Ishikawa (cell line): Measurements from ENCODE around the gene CMTM7.

Experiments
- CEBPB ChIP-seq: IDR thresholded peaks from 2 replicates; pipeline ENCODE4 v1.6.1; 2012
- CREB1 ChIP-seq: IDR thresholded peaks from 2 replicates; pipeline ENCODE4 v1.6.1; 2012; ENCODE audit warnings: low read depth
- EGR1 ChIP-seq: IDR thresholded peaks from 2 replicates; pipeline ENCODE4 v1.6.1; 2012
- EP300 ChIP-seq: IDR thresholded peaks from 2 replicates; pipeline ENCODE4 v1.6.1; 2012; ENCODE audit warnings: borderline replicate concordance
- FOXM1 ChIP-seq: IDR thresholded peaks from 2 replicates; pipeline ENCODE4 v1.6.1; 2012; ENCODE audit warnings: low read depth, borderline replicate concordance
- NFIC ChIP-seq: IDR thresholded peaks from 2 replicates; pipeline ENCODE4 v1.6.1; 2012
- RAD21 ChIP-seq: IDR thresholded peaks from 2 replicates; pipeline ENCODE4 v1.6.1; 2012; ENCODE audit warnings: low read depth
- TAF1 ChIP-seq: IDR thresholded peaks from 2 replicates; pipeline ENCODE4 v1.6.1; 2012; ENCODE audit warnings: low read depth, mild to moderate bottlenecking
- TCF12 ChIP-seq: IDR thresholded peaks from 2 replicates; pipeline ENCODE4 v1.6.1; 2012; ENCODE audit warnings: low read depth
- TEAD4 ChIP-seq: IDR thresholded peaks from 2 replicates; pipeline ENCODE4 v1.6.1; 2012
- YY1 ChIP-seq: IDR thresholded peaks from 2 replicates; pipeline ENCODE4 v1.6.1; 2012; ENCODE audit warnings: low read depth
- ZBTB7A ChIP-seq: IDR thresholded peaks from 2 replicates; pipeline ENCODE4 v1.6.1; 2012; ENCODE audit warnings: low read depth
- TF ChIP-seq, protein P1 (sequence below): IDR thresholded peaks from 2 replicates; pipeline ENCODE4 v1.6.1; 2012
- TF ChIP-seq, protein P2 (sequence below): IDR thresholded peaks from 2 replicates; pipeline ENCODE4 v1.6.1; 2012
- TF ChIP-seq, protein P3 (sequence below): IDR thresholded peaks from 2 replicates; pipeline ENCODE4 v1.6.1; 2012; ENCODE audit warnings: low read depth, mild to moderate bottlenecking

CMTM7 gene

DNA sequence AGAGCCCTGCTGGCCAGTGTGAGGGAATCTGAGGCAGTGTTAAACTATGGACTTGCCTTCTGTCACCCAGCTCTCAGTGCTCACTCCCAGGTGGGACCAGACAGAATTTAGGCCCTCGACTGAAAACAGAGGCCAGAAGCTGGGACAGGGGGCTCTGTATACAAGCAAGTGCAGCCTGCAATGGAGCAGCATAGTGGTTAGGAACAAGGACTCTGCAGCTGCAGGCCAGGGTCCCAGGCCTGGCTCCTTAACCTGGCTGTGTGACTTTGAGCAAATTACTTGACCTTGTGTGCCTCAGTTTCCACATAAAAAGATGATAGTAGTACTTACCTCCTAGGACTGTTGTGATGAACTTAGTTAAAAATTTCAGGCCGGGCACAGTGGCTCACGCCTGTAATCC lies 39.8 kb downstream of the CMTM7 start:
- TF ChIP-seq TCF12 (no peak), CEBPB (no peak), TAF1 (no peak), EP300 (no peak), NFIC (no peak), RAD21 (no peak), ZBTB7A (no peak), EGR1 (no peak), CREB1 (no peak), TEAD4 (no peak), FOXM1 (no peak), YY1 (no peak)
- TF ChIP-seq, protein P1, sequence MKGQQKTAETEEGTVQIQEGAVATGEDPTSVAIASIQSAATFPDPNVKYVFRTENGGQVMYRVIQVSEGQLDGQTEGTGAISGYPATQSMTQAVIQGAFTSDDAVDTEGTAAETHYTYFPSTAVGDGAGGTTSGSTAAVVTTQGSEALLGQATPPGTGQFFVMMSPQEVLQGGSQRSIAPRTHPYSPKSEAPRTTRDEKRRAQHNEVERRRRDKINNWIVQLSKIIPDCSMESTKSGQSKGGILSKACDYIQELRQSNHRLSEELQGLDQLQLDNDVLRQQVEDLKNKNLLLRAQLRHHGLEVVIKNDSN: no peak
- TF ChIP-seq, protein P2, sequence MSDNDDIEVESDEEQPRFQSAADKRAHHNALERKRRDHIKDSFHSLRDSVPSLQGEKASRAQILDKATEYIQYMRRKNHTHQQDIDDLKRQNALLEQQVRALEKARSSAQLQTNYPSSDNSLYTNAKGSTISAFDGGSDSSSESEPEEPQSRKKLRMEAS: no peak
- TF ChIP-seq, protein P3, sequence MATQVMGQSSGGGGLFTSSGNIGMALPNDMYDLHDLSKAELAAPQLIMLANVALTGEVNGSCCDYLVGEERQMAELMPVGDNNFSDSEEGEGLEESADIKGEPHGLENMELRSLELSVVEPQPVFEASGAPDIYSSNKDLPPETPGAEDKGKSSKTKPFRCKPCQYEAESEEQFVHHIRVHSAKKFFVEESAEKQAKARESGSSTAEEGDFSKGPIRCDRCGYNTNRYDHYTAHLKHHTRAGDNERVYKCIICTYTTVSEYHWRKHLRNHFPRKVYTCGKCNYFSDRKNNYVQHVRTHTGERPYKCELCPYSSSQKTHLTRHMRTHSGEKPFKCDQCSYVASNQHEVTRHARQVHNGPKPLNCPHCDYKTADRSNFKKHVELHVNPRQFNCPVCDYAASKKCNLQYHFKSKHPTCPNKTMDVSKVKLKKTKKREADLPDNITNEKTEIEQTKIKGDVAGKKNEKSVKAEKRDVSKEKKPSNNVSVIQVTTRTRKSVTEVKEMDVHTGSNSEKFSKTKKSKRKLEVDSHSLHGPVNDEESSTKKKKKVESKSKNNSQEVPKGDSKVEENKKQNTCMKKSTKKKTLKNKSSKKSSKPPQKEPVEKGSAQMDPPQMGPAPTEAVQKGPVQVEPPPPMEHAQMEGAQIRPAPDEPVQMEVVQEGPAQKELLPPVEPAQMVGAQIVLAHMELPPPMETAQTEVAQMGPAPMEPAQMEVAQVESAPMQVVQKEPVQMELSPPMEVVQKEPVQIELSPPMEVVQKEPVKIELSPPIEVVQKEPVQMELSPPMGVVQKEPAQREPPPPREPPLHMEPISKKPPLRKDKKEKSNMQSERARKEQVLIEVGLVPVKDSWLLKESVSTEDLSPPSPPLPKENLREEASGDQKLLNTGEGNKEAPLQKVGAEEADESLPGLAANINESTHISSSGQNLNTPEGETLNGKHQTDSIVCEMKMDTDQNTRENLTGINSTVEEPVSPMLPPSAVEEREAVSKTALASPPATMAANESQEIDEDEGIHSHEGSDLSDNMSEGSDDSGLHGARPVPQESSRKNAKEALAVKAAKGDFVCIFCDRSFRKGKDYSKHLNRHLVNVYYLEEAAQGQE: no peak

DNA sequence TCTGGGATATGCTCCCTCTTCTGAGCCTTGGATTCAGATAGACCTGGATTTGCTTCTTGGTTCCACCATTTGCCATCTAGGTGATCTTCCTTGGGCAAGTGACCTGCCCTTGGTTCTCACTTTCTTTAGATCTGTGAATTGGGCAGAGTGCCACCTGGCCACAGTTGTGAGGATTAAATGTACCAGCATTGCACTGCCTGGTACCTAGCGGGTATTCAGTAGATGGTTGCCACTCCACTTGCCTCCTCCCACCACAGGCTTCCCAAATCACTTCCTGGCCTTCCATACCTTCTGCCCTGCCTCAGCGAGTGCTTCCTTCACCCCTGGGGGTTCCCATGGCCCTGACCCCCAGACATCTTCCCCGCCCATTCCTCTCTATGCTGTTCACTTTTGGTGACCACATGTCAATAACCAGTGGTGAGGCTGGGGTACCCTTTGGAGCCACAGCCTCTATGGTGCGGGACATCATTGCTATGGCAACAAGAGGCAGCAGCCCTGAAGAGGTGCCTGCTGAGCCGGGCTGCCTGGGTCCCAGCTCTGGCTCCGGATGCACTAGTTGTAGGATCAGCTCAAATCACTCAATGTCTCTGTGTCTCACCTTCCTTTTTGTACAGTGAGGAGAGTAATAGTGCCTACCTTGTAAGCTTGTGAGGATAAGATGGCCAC lies 40.5 kb downstream of the CMTM7 start:
- no peak for TF ChIP-seq FOXM1
- no peak for TF ChIP-seq NFIC

DNA sequence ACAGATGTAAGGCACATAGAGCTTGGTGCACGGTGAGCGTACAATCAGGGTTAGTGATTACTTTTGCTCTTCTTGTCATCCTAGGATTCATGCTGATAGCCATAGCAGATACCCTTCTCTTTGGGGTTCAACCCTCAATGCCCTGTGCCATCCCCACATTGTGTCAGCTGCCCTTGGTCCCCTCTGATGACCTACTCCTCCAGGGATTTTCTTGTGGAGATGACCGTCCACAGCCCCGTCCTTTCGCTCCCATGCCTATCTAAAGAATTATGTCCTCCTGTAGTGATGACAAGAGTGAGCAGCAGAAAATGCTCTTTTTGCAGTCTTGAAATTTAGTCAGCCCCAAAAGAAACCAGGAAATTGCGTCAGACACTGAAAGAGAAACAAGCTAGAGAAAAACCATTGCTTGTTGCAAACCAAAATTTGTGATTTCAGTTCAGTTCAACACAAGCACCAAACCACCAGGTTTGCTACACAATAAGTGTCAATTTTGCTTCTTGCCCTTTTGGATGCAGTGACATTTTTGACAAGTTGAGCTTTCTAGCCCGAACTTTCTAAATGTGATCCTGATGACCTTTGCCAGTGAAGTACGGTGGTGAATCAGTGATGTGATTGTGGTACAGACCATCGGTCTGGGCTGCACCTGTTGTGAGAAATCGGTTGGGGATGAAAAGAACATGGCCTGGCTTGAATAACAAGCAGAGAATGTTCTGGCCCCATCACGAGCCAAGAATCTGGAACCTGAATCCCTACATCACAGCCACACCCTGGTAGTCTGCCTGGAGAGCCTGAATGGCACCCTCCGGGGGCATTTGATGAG lies 41.3 kb downstream of the CMTM7 start:
- no peak for TF ChIP-seq YY1
- TF ChIP-seq, protein P2: no peak
- TF ChIP-seq, protein P3: no peak
- TF ChIP-seq ZBTB7A: no peak
- no peak for TF ChIP-seq FOXM1
- TF ChIP-seq EGR1: no peak
- TF ChIP-seq, protein P1: no peak
- no peak for TF ChIP-seq CREB1
- no peak for TF ChIP-seq TAF1
- TF ChIP-seq TCF12: no peak

DNA sequence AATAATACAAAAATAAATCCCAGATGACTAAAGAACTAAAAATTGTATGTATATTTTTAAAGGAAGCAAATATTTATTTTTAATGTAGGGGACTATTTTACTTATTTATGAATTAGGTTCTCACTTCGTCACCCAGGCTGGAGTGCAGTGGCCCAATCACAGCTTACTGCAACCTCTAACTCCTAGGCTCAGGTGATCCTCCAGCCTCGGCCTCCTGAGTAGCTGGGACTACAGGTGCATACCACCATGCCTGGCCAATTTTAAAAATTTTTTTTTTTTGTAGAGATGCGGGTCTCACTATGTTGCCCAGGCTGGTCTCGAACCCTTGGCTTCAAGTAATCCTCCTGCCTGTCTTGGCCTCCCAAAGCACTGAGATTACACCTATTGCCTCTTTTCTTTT lies 42.6 kb downstream of the CMTM7 start:
- no peak for TF ChIP-seq NFIC
- no peak for TF ChIP-seq YY1
- TF ChIP-seq TEAD4: no peak
- TF ChIP-seq RAD21: no peak
- TF ChIP-seq, protein P1: no peak

DNA sequence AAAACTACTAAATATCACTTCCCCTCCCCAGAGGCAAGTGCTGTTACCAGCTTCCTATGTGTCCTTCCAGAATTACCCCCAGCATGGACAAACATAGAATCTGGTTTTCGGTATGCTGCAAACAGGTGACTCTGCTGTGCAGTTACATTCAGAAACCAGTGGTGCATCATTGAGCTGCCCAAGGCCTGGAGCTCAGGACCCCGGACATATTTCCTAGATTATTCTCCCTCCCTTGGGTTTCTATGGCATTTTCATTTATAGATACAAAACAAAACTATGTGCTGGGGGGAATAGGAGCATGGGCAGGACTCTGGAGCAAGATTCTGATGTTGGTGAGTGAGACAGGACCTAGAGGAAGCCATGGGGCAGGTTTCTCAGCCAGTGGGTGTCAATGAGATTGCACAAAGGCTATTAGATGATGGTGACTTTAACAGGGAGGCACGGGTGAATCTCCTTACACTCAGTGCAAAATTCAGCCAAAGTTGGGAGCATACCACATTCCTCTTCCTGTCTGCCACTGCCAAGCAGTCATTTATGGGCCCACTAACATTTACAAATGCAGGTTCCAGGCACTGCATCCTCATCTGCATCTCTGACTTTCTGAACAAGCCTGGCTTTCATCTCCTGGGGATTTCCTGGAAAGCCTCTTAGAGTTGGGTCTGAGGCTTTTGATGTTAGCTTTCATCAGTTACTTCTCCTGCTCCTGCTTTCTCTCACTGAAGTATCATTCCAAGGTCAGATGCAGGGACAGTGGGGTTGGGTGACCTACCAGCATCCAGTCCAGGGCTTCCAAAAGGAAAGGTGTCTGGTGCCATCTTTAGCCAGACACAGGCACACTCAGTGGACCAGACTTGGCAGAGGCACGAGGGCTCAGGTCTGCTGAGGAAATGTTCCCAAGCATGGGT lies 44.5 kb downstream of the CMTM7 start:
- no peak for TF ChIP-seq TEAD4
- no peak for TF ChIP-seq EGR1
- no peak for TF ChIP-seq CREB1
- no peak for TF ChIP-seq CEBPB
- TF ChIP-seq, protein P3: no peak
- no peak for TF ChIP-seq ZBTB7A
- TF ChIP-seq TCF12: no peak
